GM08714 (cell line): ENCODE measurements around the gene BTNL9.
"Not testable (repeated sequence)": the region's sequence is repeated elsewhere in the genome, so short reads cannot be mapped to it uniquely, and the experiment has no call there.

Experiments
- H3K4me3 ChIP-seq: fragments of 200-500 bp; sonication (Bioruptor generic); 2 replicates; pipeline ENCODE4 v1.5.1; 2014; ENCODE audit warnings: mild to moderate bottlenecking, low read length, inconsistent platforms
- ZNF274 ChIP-seq: IDR thresholded peaks from 2 replicates; pipeline ENCODE4 v1.6.1; 2012; ENCODE audit warnings: mild to moderate bottlenecking, low read depth, low read length

BTNL9 gene

GRCh38 chr5:181039931-181040630, at the start of gene BTNL9:
Gene BTNL9 (plus strand): TSS chr5:181040266. CDS start chr5:181045490, 5,224 bp downstream.
- no peak within 1 kb of the TSS for H3K4me3 ChIP-seq
- TF ChIP-seq ZNF274: no peak

- no peak for TF ChIP-seq ZNF274
- no peak overlapping the region for H3K4me3 ChIP-seq
Observed at GRCh38 chr5:180990882-180991242, 49.2 kb upstream of the BTNL9 start.

- TF ChIP-seq ZNF274: no peak
- no peak overlapping the region for H3K4me3 ChIP-seq
Observed at GRCh38 chr5:181001947-181002346, 38.1 kb upstream of the BTNL9 start.

GRCh38 chr5:181005791-181006190, 34.3 kb upstream of the BTNL9 start:
- TF ChIP-seq ZNF274: no peak
- H3K4me3 ChIP-seq: no peak overlapping the region

GRCh38 chr5:181008136-181008535, 31.9 kb upstream of the BTNL9 start:
- no peak for TF ChIP-seq ZNF274
- H3K4me3 ChIP-seq: no peak overlapping the region

GRCh38 chr5:181010018-181010417, 30.0 kb upstream of the BTNL9 start:
- not testable (repeated sequence) for H3K4me3 ChIP-seq

- H3K4me3 ChIP-seq: not testable (repeated sequence)
Observed at GRCh38 chr5:181014654-181015053, 25.4 kb upstream of the BTNL9 start.

- not testable (repeated sequence) for H3K4me3 ChIP-seq
Observed at GRCh38 chr5:181017448-181017847, 22.6 kb upstream of the BTNL9 start.

- no peak overlapping the region for H3K4me3 ChIP-seq
- no peak for TF ChIP-seq ZNF274
Observed at GRCh38 chr5:181020688-181021087, 19.4 kb upstream of the BTNL9 start.

- TF ChIP-seq ZNF274: no peak
- H3K4me3 ChIP-seq: no peak overlapping the region
Observed at GRCh38 chr5:181024245-181025064, 15.6 kb upstream of the BTNL9 start.

GRCh38 chr5:181027452-181028031, 12.5 kb upstream of the BTNL9 start:
- no peak for TF ChIP-seq ZNF274
- no peak overlapping the region for H3K4me3 ChIP-seq

GRCh38 chr5:181028032-181028819, 11.8 kb upstream of the BTNL9 start:
- no peak overlapping the region for H3K4me3 ChIP-seq
- no peak for TF ChIP-seq ZNF274

- H3K4me3 ChIP-seq: no peak overlapping the region
- no peak for TF ChIP-seq ZNF274
Observed at GRCh38 chr5:181031716-181032115, 8.3 kb upstream of the BTNL9 start.

- H3K4me3 ChIP-seq: no peak overlapping the region
- no peak for TF ChIP-seq ZNF274
Observed at GRCh38 chr5:181035991-181036815, 3.9 kb upstream of the BTNL9 start.
